Fibroblast of skin of left quadriceps (primary cell): Measurements from ENCODE around the gene PIEZO1.
"Not testable (repeated sequence)": the region's sequence is repeated elsewhere in the genome, so short reads cannot be mapped to it uniquely, and the experiment has no call there.

Experiments
- DNase-seq, 2 experiments: peaks; one replicate each; pipeline ENCODE4 v3.0.0-alpha.2; 2013; ENCODE audit warnings: low read depth in 2 of 2

PIEZO1 gene

DNA sequence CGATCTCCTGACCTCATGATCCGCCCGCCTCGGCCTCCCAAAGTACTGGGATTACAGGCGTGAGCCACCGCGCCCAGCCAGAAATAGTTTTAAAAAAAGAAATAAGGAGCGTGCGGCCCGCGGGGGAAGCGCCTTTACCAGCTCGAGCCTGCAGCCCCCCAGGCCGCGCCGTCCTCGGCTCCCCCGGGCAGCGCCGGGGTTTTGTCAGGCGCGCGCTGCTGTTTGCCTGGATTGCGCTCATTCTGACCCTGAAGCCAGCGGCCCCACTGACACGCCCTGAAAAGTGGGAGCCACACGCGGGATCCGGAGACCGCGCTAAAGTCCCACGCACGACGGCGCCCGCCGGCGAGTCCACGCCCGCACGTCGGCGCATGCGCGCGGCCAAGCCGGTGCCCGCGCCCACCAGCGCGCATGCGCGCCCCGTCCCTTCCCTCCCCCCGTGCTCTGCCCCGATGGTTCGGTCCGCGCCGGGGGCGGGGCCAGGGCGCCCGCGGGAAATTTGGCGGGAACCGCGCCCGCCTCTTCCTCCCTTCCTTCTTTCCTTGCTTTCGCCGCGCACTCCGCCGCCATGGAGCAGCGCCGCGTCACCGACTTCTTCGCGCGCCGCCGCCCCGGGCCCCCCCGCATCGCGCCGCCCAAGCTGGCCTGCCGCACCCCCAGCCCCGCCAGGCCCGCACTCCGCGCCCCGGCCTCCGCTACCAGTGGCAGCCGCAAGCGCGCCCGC lies 18.4 kb upstream of the PIEZO1 start, which contains the start of gene CDT1:
Gene CDT1, plus strand, starts transcription at position 526 of the 724 bp plus-strand sequence. Its CDS starts 43 bp downstream, at position 569.
- peak in 1 of 2 experiments; percentile 61 for DNase-seq

GRCh38 chr16:88800277-88800592 lies 15.2 kb upstream of the PIEZO1 start:
- DNase-seq, result no peak

GRCh38 chr16:88799569-88800276 lies 14.7 kb upstream of the PIEZO1 start:
- DNase-seq, result no peak

DNA sequence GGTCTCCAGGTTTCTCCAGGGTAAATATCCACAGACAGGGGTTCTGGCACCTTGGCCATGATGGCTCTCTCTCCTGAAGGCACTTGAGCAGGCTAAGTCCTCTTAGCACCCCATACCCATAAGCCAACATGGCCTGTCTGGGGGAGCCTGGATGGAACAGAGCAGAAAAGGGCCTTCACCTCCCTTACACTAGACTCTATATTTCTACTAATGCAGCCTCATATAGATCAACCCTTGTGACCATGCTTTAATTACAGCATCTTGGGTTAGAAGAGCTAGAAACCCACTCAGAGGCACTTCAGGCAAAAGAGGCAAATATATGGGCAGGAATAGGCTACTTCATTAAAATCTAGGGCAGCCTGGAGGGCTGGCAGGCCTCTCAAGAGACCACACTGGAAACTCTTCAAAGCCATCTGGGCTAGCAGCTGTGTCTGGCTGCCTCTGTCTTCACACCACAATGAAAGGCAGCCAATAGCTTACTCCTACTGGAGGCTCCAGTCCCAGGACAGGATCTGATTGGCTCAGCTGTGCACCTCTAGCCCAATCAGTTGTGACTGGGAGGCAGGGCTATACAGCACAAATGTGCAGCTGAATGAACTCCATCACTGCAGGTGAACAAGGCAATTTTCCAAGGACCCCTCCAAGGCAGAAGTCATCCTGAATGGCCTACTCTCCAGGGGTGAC lies 13.9 kb upstream of the PIEZO1 start:
- no peak for DNase-seq

DNA sequence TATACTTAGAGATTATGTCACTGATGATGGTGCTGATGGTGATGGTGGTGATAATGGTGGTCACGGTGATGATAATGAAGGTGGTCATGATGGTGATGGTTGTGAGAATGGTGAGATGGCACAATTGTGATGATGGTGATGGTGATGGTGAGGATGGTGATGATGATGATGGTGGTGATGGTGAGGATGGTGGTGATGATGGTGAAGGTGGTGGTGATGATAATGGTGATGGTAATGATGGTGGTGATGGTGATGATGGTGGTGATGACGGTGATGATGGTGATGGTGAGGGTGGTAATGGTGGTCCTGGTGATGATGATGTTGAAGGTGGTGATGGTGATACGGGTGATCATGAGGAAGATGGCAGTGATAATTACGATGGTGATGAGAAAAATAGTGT lies 13.1 kb upstream of the PIEZO1 start:
- DNase-seq, result no peak

- no peak for DNase-seq
Measured at GRCh38 chr16:88796278-88796677, 11.3 kb upstream of the PIEZO1 start.

DNA sequence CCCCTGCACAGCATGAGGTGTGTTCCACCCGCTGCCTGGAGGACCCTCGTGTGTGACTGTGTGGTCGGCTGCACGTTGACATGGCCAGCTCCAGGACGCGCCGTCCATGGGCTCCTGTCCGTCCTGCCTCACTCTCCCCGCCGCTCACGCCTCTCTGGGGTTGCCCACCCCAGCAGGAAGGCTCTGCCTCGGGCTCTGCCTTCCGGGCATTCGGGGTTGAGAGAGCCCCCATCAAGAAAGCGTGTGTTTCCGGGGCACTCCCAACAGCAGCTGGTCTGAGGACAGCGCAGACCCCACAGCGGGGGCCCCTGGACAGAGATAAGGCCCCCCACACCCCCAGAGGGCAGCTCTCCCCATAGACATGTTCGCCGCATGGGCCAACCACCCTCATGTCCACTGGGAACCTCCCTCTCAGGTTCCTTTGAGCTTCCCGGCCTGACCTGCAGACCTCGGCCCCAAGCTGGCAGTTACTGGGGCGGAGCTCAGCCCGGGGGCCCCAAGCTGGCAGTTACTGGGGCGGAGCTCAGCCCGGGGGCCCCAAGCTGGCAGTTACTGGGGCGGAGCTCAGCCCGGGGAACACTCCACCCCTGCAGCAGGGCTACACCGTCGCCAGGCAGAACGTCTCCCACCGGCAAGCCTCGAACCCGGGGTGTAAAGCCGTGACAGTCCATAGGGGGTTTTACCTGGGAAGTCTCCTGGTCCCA lies 8.4 kb upstream of the PIEZO1 start:
- DNase-seq, result no peak

- no peak for DNase-seq
Measured at GRCh38 chr16:88792668-88793250, 7.7 kb upstream of the PIEZO1 start.

- no peak for DNase-seq
Measured at GRCh38 chr16:88792078-88792550, 7.1 kb upstream of the PIEZO1 start.

GRCh38 chr16:88790312-88791211 lies 5.5 kb upstream of the PIEZO1 start:
- DNase-seq, result no peak

GRCh38 chr16:88789594-88789993 lies 4.6 kb upstream of the PIEZO1 start:
- DNase-seq, result no peak

DNA sequence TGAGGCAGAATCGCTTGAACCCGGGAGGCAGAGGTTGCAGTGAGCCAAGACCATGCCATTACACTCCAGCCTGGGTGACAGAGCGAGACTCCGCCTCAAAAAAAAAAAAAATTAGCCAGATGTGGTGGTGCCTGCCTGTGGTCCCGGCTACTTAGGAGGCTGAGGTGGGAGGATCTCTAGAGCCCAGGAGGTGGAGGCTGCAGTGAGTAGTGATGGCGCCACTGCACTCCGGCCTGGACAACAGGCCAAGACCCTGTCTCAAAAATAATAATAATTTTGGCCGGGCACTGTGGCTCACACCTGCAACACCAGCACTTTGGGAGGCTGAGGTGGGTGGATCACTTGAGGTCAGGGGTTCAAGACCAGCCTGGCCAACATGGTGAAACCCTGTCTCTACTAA lies 3.7 kb upstream of the PIEZO1 start:
- DNase-seq, result not testable (repeated sequence)

- DNase-seq, result no peak
Measured at GRCh38 chr16:88787579-88788314, 2.7 kb upstream of the PIEZO1 start.

GRCh38 chr16:88784856-88785105 lies 239 bp downstream of the PIEZO1 start:
- no peak for DNase-seq

DNA sequence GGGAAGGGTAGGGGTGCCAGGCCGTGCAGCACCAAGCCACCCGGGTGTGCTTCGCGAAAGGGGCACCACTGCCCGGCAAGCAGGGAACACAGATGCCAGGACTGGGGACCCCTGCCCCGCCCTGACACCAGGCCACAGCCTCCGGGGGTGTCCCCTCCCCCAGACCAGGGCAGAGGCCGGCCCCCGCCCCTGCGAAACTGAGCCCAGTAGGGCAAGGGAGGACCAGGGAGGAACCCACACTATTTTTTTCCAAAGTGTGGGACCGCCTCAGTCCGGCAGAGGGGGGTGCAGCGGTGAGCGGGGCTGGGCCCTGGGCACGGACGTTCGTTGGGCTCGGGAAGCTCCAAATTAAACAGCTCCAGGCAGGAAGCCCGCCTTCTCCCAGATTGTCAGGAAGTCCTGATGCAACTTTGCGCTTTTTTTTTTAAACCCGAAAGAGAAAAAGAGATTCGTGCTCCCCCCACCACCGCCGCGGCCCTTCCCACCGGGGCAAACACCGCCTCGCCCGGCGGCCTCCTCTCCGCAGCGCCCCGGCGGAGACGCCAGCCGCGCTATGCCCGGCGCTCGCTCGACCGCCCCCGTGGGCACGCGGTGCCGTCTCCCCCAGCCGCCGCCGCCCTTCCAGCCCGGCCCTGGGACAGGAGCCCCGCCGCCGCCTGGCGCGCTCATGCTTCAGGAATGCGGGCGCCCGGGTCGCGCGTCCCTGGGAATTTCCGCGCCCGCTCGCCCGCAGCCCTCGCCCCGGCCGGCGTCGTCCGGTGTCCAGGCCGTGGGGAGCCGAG lies 755 bp downstream of the PIEZO1 start:
- DNase-seq, result peak; percentile 56 to 62

GRCh38 chr16:88783391-88784073 lies 1.5 kb downstream of the PIEZO1 start:
- DNase-seq, result no peak

GRCh38 chr16:88782454-88783390 lies 2.3 kb downstream of the PIEZO1 start:
- DNase-seq, result no peak
